NCI-H82 treated with DMSO at 0.1 percent for 48 hours (cell line): ENCODE data around the gene PCP2.

ENCODE experiments used
- DNase-seq: peaks from one replicate; lab custom pipeline; 2025; ENCODE audit not compliant: unreplicated experiment; lab: John Stamatoyannopoulos, UW

Gene PCP2

DNA sequence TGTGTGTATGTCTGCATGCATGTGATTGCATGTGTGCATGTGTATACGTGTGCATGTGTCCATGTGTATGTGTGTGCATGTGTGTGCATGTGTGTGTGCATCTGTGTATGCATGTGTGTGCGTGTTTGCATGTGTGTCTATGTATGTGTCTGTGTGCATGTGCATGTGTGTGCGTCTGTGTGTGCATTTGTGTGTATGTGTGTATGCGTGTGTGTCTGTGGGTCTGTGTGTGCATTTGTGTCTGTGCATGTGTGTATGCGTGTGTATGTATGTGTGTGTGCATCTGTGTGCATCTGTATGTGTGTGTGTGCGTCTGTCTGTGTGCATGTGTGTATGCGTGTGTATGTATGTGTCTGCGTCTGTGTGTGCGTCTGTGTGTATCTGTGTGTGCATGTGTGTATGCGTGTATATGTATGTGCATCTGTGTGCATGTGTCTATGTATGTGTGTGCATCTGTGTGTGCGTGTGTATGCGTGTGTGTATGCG is 6.4 kb upstream of the PCP2 start:
- DNase-seq: no peak

DNA sequence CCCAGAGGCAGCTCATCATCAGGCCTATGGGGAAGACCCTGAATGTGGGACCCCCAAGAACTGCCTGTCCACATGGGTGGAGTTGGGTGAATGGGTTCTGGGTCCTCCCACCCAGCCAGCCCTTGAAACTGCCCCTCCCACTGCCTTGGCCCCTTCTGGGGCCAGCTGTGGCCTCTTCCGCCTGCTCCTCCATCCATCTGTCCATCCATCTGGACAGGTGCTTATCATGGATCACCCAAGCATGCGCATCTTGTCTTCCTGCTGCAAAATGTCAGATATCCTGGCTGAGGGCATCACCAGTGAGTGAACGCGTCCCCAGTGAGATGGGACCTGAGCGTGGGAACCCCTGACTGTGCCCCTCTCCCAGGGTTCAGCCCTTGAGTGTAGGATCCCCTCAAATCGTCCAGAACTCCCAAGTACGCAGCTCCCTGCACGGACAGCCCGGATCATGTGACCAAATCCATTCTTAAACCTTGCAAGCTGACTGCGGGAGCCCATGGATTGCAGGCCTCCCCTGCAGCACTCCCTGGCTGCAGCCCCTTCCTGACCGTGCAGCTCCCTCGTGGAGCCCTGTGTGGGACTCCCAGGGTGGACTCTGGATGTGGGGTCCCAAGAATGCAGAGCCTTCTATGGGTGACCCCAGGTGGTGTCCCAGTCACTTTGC is 5.4 kb upstream of the PCP2 start:
- DNase-seq: peak; percentile 67

DNA sequence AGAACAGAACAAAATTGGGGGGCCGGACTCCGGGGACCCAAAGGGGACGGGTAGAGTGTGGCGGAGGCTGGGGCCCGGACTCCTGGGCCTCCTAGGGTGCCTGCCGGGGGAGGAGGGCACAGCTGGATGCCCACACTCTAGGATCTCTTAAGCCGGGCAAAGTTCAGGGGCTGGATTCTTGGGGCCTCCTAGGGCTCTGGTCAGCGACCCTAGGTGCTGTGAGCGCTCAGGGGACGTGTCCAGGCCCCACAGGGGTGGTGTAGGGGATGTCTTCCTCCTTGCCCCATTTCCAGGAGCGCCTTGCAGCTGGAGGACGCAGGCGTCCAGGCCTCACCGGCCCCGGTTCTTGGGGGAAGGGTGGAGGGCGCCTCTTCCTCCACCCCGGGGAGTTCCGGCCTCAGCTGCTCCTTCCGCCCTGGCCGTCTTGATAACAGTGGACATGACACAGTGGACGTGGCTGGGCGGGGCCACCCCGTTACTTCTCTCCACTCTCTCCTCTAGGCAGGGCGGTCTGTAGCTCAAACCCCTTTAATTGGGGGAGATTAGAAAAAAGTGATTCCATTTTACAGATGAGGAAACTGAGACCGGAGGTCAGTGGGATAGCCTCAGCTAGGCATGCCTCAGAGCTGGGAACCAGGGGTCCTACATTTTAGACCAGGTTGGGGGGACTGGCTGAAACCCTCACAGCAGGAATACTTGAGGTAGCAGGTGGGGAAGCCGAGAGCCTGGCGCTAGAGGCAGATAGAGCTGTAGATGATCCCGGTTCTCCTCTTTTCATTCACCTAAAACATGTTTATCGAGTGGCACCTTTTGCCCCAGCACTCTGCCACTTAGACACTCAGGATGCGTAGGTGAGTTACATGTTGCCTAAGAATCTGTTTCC is 4.1 kb upstream of the PCP2 start:
- DNase-seq: no peak

DNA sequence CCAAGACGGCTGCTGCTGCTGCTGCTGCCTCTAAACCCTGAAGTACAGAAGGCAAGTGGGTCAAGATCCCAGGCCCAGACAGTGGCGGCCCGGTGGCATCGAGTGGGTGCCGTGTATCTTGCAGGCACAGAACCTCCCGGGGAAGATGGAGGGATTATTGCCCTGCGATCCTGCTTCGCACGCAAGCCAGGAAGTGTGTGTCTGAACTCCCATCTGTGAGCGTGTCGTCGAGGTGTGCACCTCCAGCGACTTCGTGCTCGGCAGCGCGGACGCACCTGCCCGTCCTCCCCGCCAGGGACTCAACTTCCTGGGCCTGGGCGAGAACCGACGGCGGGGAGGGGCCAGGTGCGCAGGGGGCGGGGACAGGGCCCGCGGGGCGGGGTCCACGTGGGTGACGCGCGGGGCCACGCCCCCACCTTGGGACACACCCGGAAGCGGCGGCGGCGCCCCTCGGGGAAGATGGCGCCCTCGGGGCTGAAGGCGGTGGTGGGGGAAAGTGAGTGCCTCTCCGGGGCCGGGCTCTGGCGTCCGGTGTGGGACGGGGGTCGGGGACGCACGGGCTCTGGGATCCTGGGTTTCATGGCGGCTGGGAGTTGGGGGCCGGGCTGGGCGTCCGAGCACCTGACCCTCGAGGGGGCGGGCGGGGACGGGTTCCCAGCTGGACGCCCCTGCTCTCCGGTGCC is 3.3 kb upstream of the PCP2 start, which contains the start of gene STXBP2:
STXBP2 (plus strand) TSS at position 420 of the 683 bp plus-strand sequence; CDS start at position 460, 40 bp downstream.
- DNase-seq: no peak

- DNase-seq: no peak
Observed at GRCh38 chr19:7636317-7636690, 2.8 kb upstream of the PCP2 start.

DNA sequence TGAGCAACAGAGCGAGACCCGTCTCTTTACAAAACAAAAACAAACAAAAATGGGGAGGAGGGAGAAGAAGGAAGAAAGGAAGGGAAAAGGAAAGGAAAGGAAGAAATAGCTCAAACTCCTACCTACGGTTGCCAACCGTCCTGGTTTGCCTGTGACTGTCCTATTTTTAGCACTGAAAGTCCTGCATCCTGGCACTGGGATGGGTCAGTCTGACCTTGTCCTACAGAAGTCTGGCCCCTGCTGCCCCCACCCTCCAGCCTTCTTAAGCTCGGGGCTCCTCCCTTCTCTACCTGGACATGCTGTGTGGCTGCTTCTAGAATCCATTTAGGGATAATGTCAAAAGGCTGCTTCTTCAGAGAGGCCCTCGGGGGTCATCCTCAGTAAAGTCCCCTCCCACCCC is 2.2 kb upstream of the PCP2 start:
- DNase-seq: no peak

GRCh38 chr19:7632340-7633203 is 947 bp downstream of the PCP2 start:
- no peak for DNase-seq

DNA sequence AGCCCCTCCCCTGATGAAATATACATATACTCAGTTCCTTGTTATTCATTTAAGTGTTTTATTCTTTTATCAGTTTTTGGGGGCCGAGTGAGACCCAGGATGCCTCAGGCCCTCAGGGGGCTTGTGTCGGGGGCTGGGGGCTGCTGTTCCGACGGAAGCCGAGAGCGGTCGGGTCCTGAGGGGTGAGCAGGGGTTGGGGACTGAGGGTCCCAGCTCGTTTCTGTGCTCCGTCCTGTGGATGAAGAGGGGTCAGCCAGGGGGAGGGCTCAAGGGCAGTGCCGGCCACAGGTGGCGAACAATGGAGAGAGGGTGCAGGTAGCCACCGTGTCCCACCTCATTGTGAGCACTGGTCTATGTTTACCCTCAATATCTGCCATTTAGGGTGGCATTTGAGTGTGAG is 1.9 kb downstream of the PCP2 start:
- no peak for DNase-seq

- DNase-seq: peak; percentile 96
Observed at GRCh38 chr19:7629347-7630054, 4.0 kb downstream of the PCP2 start, which contains the start of the genes PET100 and XAB2. TSS of gene PET100 (plus strand) at chr19:7629793. CDS start at chr19:7629834, 41 bp downstream. TSS of gene XAB2 (minus strand) at chr19:7629545. CDS start at chr19:7629527, 18 bp downstream.

DNA sequence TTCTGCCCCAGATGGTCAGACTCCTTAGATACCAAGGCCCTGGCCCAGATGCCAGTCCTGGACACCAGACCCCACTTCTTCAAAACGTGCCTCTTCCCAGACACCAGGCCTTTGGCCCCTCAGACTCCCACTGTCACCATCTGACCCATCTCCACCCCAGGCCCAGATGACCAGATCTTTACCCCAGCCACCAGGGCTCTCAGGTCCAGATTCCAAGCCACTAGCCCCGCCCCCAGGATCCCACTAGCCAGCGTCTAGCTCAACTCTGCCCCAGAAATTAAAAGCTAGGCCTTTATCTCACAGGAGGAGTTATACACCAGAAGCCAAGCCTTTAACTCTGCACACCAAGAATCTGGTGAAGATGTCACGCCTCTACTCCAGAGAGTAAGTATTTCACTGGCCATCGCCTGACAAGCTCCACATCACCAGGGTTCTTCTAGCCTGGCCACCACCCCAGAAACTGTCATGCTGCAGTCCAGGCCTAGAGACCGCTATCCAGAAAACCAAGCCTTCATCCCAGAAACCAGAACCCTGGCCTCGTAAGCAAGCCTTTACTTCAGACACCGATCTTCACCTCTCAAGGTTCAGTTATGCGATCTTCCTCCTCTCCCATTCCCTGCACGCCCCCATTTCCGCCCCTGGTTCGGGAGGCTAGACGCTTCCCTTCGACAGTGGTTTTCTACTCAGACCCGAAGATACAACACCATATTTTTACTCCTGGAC is 4.8 kb downstream of the PCP2 start:
- no peak for DNase-seq

DNA sequence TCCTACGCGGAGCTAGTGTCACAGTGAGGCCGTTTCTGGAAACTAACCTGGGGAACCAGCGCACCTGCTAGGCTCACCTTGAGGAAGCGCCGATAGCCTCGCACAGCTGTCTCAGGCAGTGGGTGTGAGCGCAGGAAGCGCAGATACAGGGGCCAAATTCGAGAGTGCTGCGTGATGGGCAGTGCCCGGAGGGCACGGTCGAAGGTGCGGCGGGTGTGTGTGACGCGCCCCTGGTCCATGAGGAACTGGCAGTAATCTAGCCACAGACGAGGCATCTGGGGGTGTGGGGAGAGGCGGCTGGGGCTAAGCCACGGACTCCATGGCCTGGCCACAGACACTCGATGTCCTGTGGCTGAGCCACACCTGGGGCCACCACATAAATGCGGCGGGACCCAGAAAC is 6.4 kb downstream of the PCP2 start:
- DNase-seq: no peak

- DNase-seq: no peak
Observed at GRCh38 chr19:7625763-7626372, 7.7 kb downstream of the PCP2 start.

DNA sequence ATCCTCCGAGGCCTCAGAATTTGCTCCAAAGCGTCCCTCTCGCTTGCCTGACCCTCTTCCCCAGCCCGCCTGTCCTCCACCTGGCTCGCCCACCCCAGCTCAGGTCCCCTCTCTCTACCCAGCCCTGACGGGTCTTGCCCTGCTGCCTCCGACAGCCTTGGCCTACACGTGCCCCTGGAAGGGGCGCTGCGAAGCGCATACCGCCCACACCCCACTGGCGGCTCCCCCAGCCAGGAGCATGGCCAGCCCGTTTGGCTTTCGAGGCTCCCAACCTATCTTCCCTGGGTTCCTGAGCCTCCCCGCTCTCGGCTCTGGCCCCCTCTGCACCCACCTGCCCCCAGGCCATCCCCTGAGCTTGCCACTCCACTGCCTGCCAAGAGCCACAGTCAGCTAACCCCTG is 8.7 kb downstream of the PCP2 start:
- no peak for DNase-seq

GRCh38 chr19:7623725-7624603 is 9.6 kb downstream of the PCP2 start:
- no peak for DNase-seq

GRCh38 chr19:7622933-7623685 is 10.4 kb downstream of the PCP2 start:
- no peak for DNase-seq

DNA sequence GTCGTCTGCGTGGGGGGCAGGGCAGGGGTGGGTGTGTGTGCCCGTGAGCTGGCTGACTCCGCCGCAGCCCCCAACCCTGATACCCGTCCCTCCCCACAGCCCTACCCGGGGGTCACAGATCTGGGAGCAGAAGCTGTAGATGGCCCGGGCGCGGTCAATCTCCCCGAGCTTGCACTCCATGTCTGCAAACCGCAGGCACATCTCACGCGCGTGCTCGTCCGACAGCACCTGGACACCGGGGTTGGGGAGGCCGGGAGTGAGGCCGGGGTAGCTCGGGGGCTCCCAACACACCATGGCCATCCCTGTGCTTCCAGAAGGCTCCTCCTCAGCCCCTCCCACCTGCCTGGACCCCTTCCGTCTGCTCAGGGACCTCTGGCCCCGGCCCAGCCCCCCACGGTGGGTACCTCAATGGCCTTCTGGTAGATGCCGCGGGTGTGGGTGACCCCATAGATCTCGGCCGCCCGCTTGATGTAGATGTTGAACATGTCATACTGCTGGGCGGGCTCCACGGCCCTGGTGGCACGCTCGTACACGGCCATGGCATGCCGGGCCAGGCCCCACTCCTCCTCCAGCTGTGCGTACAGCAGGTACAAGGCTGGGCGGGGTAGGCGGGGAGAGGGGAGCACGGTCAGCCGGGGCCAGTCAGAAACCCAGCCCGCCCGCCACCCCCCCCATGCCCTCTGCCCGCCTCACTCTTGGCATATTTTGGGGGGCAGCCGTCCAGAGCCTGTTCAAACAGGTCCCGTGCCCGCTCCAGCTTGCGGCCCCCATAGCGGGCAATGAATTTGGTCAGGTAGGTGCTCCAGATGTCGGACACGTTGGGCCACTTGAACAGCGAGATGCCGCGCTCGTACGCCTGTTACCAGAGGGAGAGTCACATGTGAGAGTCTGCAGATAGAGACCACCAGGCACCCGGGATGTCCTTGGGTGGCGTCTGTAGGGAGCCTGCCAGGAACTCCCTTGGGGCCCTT is 12.8 kb downstream of the PCP2 start:
- DNase-seq: no peak
